Coronary artery (tissue), 2 donors: ENCODE measurements around the gene WDR43.
A peak's percentile ranks its signal among the peaks of the same experiment; 100 is the strongest.

Source experiments
- DNase-seq: peaks from one replicate; pipeline ENCODE4 v3.0.0-alpha.2; 2017; ENCODE audit warnings: low spot score
- H3K27ac ChIP-seq, 2 donors: fragments of 200-600 bp; sonication (generic); one replicate each; pipeline ENCODE4 v1.5.1; 2016 to 2019
- H3K4me3 ChIP-seq: fragments of 200-600 bp; sonication (generic); 2 replicates; pipeline ENCODE4 v1.5.1; 2016; ENCODE audit warnings: mild to moderate bottlenecking, moderate library complexity
- TF ChIP-seq, protein P1 (sequence below): fragments of 200-600 bp; sonication (generic); IDR thresholded peaks from one replicate; pipeline ENCODE4 v1.5.1; 2019; ENCODE audit warnings: antibody characterized with exemption

Gene WDR43

DNA sequence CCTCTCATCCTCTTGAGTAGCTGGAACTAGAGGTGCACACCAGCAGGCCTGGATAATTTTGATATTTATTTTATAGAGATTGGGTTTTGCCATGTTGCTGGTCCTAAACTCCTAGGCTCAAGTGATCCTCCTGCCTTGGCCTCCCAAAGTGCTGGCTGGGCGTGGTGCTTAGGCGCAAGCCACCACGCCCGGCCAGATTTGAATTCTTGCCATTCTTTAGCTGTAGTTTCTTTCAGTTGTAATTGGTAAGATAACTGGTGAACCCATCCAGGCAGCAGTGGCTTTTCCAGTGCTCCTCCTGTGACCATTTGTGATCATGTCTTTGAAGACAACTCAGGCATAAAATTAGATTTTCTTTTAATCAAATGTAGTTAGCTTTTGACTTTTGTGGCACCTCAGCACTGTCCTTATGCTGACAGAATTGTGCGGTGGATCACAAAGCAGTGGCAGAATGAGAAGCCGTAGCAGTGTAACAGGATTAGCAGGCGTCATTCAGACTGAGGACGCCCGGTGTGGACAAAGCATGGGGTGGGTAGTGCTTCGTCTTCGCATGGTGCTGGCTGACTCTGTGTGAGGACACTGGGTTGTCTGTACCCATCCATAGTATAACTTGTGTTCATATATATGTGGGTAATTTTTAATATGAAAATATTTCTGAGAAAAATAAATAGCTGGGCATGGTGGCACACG, 56.6 kb downstream of the WDR43 start:
- DNase-seq, result no peak
- Histone ChIP-seq H3K4me3 (no peak overlapping the region), H3K27ac (peak overlapping the region in 1 of 2 donors; percentile 70)
- TF ChIP-seq, protein P1, sequence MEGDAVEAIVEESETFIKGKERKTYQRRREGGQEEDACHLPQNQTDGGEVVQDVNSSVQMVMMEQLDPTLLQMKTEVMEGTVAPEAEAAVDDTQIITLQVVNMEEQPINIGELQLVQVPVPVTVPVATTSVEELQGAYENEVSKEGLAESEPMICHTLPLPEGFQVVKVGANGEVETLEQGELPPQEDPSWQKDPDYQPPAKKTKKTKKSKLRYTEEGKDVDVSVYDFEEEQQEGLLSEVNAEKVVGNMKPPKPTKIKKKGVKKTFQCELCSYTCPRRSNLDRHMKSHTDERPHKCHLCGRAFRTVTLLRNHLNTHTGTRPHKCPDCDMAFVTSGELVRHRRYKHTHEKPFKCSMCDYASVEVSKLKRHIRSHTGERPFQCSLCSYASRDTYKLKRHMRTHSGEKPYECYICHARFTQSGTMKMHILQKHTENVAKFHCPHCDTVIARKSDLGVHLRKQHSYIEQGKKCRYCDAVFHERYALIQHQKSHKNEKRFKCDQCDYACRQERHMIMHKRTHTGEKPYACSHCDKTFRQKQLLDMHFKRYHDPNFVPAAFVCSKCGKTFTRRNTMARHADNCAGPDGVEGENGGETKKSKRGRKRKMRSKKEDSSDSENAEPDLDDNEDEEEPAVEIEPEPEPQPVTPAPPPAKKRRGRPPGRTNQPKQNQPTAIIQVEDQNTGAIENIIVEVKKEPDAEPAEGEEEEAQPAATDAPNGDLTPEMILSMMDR, result no peak

DNA sequence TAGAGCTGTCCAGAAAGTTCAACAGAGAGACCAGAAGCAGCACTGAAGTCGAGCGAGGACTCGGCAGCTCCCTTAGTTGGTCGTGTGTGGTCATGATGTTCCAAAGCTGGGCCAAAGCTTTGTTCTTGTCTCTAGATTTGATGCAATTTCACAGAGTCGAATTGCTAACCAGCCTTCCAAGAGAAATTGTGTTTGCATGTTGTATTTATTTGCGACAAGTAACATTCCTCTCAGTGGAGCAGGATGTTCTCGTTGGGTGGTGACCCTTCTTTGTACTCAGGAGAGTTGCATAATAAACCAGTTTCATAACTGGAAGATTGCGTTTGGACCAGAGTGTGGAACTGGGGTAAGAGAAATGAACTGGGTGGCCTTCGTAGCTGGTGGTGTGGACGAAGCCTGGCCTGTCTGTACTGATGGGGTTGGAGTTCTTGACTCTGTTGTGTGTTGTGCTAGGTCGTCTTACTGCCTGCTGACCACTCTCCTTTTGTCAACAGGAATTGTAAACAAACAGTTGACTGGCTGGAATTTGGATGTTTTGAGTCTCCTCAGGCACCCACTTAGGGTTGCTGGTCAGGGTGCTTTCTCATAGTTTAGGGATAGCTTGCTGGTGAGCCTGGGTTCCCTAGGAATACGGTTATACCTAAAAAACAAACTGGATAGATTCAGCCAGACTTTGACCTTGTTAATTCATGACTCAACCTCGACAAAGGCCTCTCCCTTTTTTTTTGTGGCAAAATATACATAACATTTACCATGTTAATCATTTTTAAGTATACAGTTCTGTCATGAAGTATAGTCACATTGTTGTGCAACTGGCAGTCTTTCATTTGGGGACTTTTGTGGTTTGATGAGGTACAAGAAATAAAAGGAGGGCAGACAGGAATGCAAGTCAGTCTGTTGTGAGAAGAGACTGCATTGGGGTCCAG, 57.7 kb downstream of the WDR43 start:
- TF ChIP-seq, protein P1, result no peak
- Histone ChIP-seq H3K4me3 (no peak overlapping the region), H3K27ac (peak overlapping the region in 1 of 2 donors; percentile 70)
- DNase-seq, result no peak

DNA sequence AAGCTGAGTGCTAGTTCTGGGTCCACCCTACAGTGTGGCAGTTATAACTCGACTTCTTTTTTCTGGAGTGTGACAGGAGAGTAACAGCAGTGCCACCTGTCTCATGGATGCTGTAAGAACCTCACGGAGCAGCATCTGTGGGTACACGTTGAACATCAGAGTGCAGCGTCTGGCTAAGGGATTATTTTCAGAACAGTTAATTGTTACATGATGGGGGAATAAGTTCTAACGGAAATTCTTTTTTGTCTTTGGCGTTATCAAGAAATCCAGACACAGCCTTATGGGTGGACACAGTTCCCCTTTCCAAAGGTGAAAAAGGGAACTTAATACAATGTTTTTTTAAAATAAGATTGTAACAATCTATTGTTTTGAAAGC, 58.4 kb downstream of the WDR43 start:
- DNase-seq, result no peak
- peak overlapping the region in 1 of 2 donors; percentile 70 for H3K27ac ChIP-seq
- H3K4me3 ChIP-seq, result no peak overlapping the region
- TF ChIP-seq, protein P1, result no peak

DNA sequence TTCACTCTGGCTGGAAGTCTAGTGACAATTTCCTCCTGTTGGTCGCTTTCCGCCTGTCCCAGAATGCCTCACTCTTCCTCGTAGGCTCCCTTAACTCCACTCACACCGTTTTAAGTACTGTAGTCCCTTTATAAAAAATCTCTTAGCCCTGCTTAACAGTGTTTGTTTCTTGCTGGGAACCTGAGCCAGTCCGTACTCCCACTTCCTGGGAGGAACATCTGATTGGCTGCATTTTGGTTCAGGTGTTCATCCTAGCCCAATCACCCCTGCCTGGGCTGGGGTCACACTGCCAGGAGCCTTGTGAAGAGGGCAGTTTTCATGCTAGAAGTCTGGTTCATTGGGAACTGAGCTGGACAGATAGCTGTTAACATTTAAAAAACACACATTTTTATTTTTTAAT, 61.0 kb downstream of the WDR43 start:
- TF ChIP-seq, protein P1, result no peak
- no peak overlapping the region for H3K4me3 ChIP-seq
- H3K27ac ChIP-seq, result no peak overlapping the region
- no peak for DNase-seq

DNA sequence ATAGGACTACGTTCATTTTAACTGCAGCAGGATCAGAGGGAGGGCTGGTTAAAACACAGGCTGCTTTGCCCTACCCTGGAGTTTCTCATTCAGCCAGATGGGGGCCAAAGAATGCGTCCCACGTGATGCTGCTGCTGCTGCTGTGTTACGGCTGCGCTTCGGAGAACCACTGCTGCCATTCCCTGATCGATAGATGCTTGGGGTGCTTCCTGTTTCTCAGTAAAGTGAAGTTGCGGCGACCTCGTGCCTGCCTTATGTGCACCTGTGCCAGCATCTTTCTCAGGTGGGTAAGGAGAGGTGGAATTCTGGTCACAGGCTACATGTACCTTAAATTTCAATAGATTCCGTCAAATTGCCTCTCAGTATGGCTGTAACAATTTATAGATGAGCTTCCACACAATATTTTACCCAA, 62.0 kb downstream of the WDR43 start:
- TF ChIP-seq, protein P1, result no peak
- DNase-seq, result no peak
- Histone ChIP-seq H3K27ac (no peak overlapping the region), H3K4me3 (no peak overlapping the region)

DNA sequence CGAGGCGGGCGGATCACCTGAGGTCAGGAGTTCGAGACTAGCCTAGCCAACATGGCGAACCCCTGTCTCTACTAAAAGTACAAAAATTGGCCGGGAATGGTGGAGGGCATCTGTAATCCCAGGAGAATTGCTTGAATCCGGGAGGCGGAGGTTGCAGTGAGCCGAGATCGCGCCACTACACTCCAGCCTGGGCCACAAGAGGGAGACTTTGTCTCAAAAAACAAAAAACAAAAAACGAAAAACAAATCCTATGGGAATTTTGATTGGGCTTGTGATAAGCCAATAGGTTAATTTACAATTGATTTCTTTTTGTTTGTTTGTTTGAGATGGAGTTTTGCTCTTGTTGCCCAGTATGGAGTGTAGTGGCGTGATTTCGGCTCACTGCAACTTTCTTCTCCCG, 62.4 kb downstream of the WDR43 start:
- no peak for DNase-seq
- TF ChIP-seq, protein P1, result no peak
- H3K27ac ChIP-seq, result no peak overlapping the region
- H3K4me3 ChIP-seq, result no peak overlapping the region
